HL-60 (cell line): Measurements from ENCODE around the gene FAM50B.

Experiments used
- DNase-seq, 2 experiments: peaks; one replicate each; pipeline ENCODE4 v3.0.0-alpha.2; 2010 to 2020; ENCODE audit warnings: low read depth in 1 of 2, low spot score in 1 of 2
- H3K27ac ChIP-seq: fragments of 250-450 bp; sonication (Bioruptor Pico); replicated peaks from 2 replicates; pipeline ENCODE4 v1.5.1; 2020; ENCODE audit warnings: mild to moderate bottlenecking, moderate library complexity
- H3K27me3 ChIP-seq: fragments of 250-450 bp; sonication (Bioruptor Pico); 2 replicates; pipeline ENCODE4 v1.5.1; 2021; ENCODE audit warnings: mild to moderate bottlenecking, moderate library complexity; ENCODE audit not compliant: insufficient read depth, poor library complexity, severe bottlenecking
- H3K4me3 ChIP-seq: replicated peaks from 2 replicates; pipeline ENCODE4 v1.5.1; 2011; ENCODE audit warnings: mild to moderate bottlenecking, control low read depth, low read length; ENCODE audit not compliant: insufficient read depth
- CTCF ChIP-seq: IDR thresholded peaks from one replicate; pipeline ENCODE4 v1.5.1; 2011; ENCODE audit warnings: low read length, control low read depth, inconsistent platforms; ENCODE audit not compliant: insufficient read depth
- GABPA ChIP-seq: IDR thresholded peaks from 2 replicates; pipeline ENCODE4 v1.6.1; 2012; ENCODE audit warnings: low read depth
- POLR2AphosphoS5 ChIP-seq: IDR thresholded peaks from 2 replicates; pipeline ENCODE4 v1.6.1; 2012; ENCODE audit warnings: low read depth
- REST ChIP-seq: IDR thresholded peaks from 2 replicates; pipeline ENCODE4 v1.6.1; 2012; ENCODE audit warnings: low read depth; ENCODE audit not compliant: insufficient replicate concordance
- SPI1 ChIP-seq: IDR thresholded peaks from 2 replicates; pipeline ENCODE4 v1.6.1; 2012; ENCODE audit warnings: low read depth, mild to moderate bottlenecking, borderline replicate concordance

The FAM50B gene

GRCh38 chr6:3895805-3896204 lies 46.6 kb downstream of the FAM50B start:
- no peak for DNase-seq
- Histone ChIP-seq H3K27me3 (no peaks in the 10 kb centered on the region), H3K27ac (no peak overlapping the region), H3K4me3 (no peak overlapping the region)
- TF ChIP-seq REST (no peak), GABPA (no peak), SPI1 (no peak), CTCF (no peak), POLR2AphosphoS5 (no peak)

GRCh38 chr6:3898265-3898994 lies 49.3 kb downstream of the FAM50B start:
- no peak for DNase-seq
- H3K27me3 ChIP-seq: peaks cover 9% of the 10 kb centered on the region
- no peak overlapping the region for H3K27ac ChIP-seq
- H3K4me3 ChIP-seq: no peak overlapping the region
- TF ChIP-seq POLR2AphosphoS5: no peak
- TF ChIP-seq GABPA: no peak
- no peak for TF ChIP-seq SPI1
- TF ChIP-seq CTCF: no peak
- no peak for TF ChIP-seq REST

- Histone ChIP-seq H3K4me3 (no peak overlapping the region), H3K27me3 (peaks cover 10% of the 10 kb centered on the region), H3K27ac (no peak overlapping the region)
- TF ChIP-seq SPI1 (no peak), CTCF (no peak), GABPA (no peak), POLR2AphosphoS5 (no peak), REST (no peak)
- no peak for DNase-seq
These were observed 49.9 kb downstream of the FAM50B start for GRCh38 chr6:3899061-3899460.
